HepG2 (cell line): ENCODE measurements around the gene NUTF2. TPM values are rescaled to one million over a fixed set of nuclear protein-coding genes. Genes with fewer than 3 reads are reported as not detected.

ENCODE experiments used
- ARID2 ChIP-seq: sonication (generic); formaldehyde crosslinking; IDR thresholded peaks from 2 replicates; pipeline ENCODE4 v1.8.1; 2022; ENCODE audit warnings: mild to moderate bottlenecking, missing genetic modification reagents, borderline replicate concordance
- BORCS8-MEF2B ChIP-seq: sonication (generic); formaldehyde crosslinking; IDR thresholded peaks from 2 replicates; pipeline ENCODE4 v1.8.0; 2022; ENCODE audit warnings: mild to moderate bottlenecking, missing genetic modification reagents
- DMAP1 ChIP-seq: IDR thresholded peaks from 2 replicates; pipeline ENCODE4 v1.6.1; 2016
- FOXO1 ChIP-seq: sonication (generic); formaldehyde crosslinking; IDR thresholded peaks from 2 replicates; pipeline ENCODE4 v1.4.0; 2020; ENCODE audit warnings: missing genetic modification reagents
- HNF4G ChIP-seq, 2 experiments: sonication (generic) in 1 of 2; formaldehyde crosslinking in 1 of 2; IDR thresholded peaks; 2 replicates each; pipeline versions ENCODE4 v1.4.0 to v1.6.1; 2011 to 2020; ENCODE audit warnings: borderline replicate concordance in 2 of 2, low read depth in 2 of 2, mild to moderate bottlenecking in 2 of 2, low read length in 1 of 2, missing genetic modification reagents in 1 of 2, moderate library complexity in 1 of 2
- IRX3 ChIP-seq: sonication (generic); formaldehyde crosslinking; IDR thresholded peaks from 2 replicates; pipeline ENCODE4 v1.8.1; 2023; ENCODE audit warnings: mild to moderate bottlenecking, low read depth, missing genetic modification reagents, borderline replicate concordance
- ISX ChIP-seq: sonication (generic); formaldehyde crosslinking; conservative IDR thresholded peaks from 2 replicates; pipeline ENCODE4 v1.5.0; 2020; ENCODE audit warnings: missing genetic modification reagents
- KDM6A ChIP-seq: IDR thresholded peaks from 2 replicates; pipeline ENCODE4 v1.6.1; 2016; ENCODE audit warnings: low read depth
- MAZ ChIP-seq, 2 experiments: sonication (generic) in 1 of 2; formaldehyde crosslinking in 1 of 2; IDR thresholded peaks; 2 replicates each; pipeline versions ENCODE4 v1.5.0 to v1.6.1; 2012 to 2020; ENCODE audit warnings: low read depth in 2 of 2, mild to moderate bottlenecking in 2 of 2, borderline replicate concordance in 1 of 2, improper control_type of control experiment in 1 of 2, low read length in 1 of 2, missing genetic modification reagents in 1 of 2, moderate library complexity in 1 of 2
- NR2F2 ChIP-seq: IDR thresholded peaks from 2 replicates; pipeline ENCODE4 v1.6.1; 2012; ENCODE audit warnings: low read depth, inconsistent platforms, borderline replicate concordance
- RAD51 ChIP-seq: fragments of 450-650 bp; IDR thresholded peaks from 2 replicates; pipeline ENCODE4 v1.6.1; 2016; ENCODE audit warnings: borderline replicate concordance
- REL ChIP-seq: sonication (generic); formaldehyde crosslinking; conservative IDR thresholded peaks from 2 replicates; pipeline ENCODE4 v1.8.0; 2022; ENCODE audit warnings: mild to moderate bottlenecking, missing genetic modification reagents, moderate library complexity
- RFXANK ChIP-seq: IDR thresholded peaks from 2 replicates; pipeline ENCODE4 v1.6.1; 2016
- RNF2 ChIP-seq: fragments of 450-650 bp; conservative IDR thresholded peaks from 2 replicates; pipeline ENCODE4 v1.6.1; 2016; ENCODE audit warnings: low read depth
- SAFB2 ChIP-seq: sonication (generic); formaldehyde crosslinking; IDR thresholded peaks from 2 replicates; pipeline ENCODE4 v1.5.1; 2020; ENCODE audit warnings: missing genetic modification reagents, low read depth, mild to moderate bottlenecking, borderline replicate concordance
- ZBTB7B ChIP-seq: sonication (generic); formaldehyde crosslinking; IDR thresholded peaks from 2 replicates; pipeline ENCODE4 v1.4.0; 2020; ENCODE audit warnings: missing genetic modification reagents
- ZKSCAN5 ChIP-seq: sonication (generic); formaldehyde crosslinking; IDR thresholded peaks from 2 replicates; pipeline ENCODE4 v1.5.1; 2020; ENCODE audit warnings: mild to moderate bottlenecking, missing genetic modification reagents
- ZNF256 ChIP-seq: sonication (generic); formaldehyde crosslinking; conservative IDR thresholded peaks from 2 replicates; pipeline ENCODE4 v1.4.0; 2020; ENCODE audit warnings: missing genetic modification reagents
- ZNF317 ChIP-seq: sonication (generic); formaldehyde crosslinking; IDR thresholded peaks from 2 replicates; pipeline ENCODE4 v1.5.0; 2020; ENCODE audit warnings: mild to moderate bottlenecking, missing genetic modification reagents
- ZNF326 ChIP-seq: sonication (generic); formaldehyde crosslinking; IDR thresholded peaks from 2 replicates; pipeline ENCODE4 v1.4.0; 2020; ENCODE audit warnings: missing genetic modification reagents, borderline replicate concordance
- ZNF446 ChIP-seq: sonication (generic); formaldehyde crosslinking; IDR thresholded peaks from 2 replicates; pipeline ENCODE4 v1.5.0; 2020; ENCODE audit warnings: mild to moderate bottlenecking, missing genetic modification reagents
- ZNF598 ChIP-seq: sonication (generic); formaldehyde crosslinking; IDR thresholded peaks from 2 replicates; pipeline ENCODE4 v1.5.1; 2020; ENCODE audit warnings: mild to moderate bottlenecking, missing genetic modification reagents, borderline replicate concordance
- ZSCAN20 ChIP-seq: sonication (generic); formaldehyde crosslinking; IDR thresholded peaks from 2 replicates; pipeline ENCODE4 v1.4.0; 2020; ENCODE audit warnings: missing genetic modification reagents, mild to moderate bottlenecking, borderline replicate concordance
- polyA plus RNA-seq, 8 experiments: library from polyadenylated mRNA; depleted of rRNA in 3 of 8; stranded (reverse) in 7 of 8; unstranded in 1 of 8; fragments of >200 nt; fragmentation: Illumina TruSeq in 4 of 8; extraction: Trizol in 4 of 8; gene quantifications; 2 replicates each; pipeline versions ENCODE4 v1.2.1 to v1.2.3, GENCODE V29; 2011 to 2016; ENCODE audit warnings: low read depth in 4 of 8, missing spikeins in 1 of 8, mixed read lengths in 1 of 8; ENCODE audit not compliant: insufficient read depth in 1 of 8
- total RNA-seq, 5 experiments: library from RNA; depleted of rRNA; stranded (reverse); fragments of >200 nt; fragmentation: Illumina TruSeq; extraction: Trizol; gene quantifications; 2 replicates each; pipeline ENCODE4 v1.2.3, GENCODE V29; 2016; ENCODE audit warnings: low read depth in 1 of 5
- TF ChIP-seq, protein P1 (sequence below): sonication (generic); formaldehyde crosslinking; IDR thresholded peaks from 2 replicates; pipeline ENCODE4 v1.5.0; 2020; ENCODE audit warnings: mild to moderate bottlenecking, missing genetic modification reagents, borderline replicate concordance
- TF ChIP-seq, protein P2 (sequence below): sonication (generic); formaldehyde crosslinking; IDR thresholded peaks from 2 replicates; pipeline ENCODE4 v1.4.0; 2020; ENCODE audit warnings: missing genetic modification reagents; ENCODE audit errors: not compliant biosample characterization
- TF ChIP-seq, protein P3 (sequence below): IDR thresholded peaks from 2 replicates; pipeline ENCODE4 v1.6.1; 2016; ENCODE audit warnings: missing compliant biosample characterization, missing genetic modification reagents, borderline replicate concordance

The NUTF2 gene
- total and polyA plus RNA-seq, 2 of the 13 experiments (the other 11 are each of a cell fraction or from before 2014, with no cell fraction given) = 168 to 214 TPM

DNA sequence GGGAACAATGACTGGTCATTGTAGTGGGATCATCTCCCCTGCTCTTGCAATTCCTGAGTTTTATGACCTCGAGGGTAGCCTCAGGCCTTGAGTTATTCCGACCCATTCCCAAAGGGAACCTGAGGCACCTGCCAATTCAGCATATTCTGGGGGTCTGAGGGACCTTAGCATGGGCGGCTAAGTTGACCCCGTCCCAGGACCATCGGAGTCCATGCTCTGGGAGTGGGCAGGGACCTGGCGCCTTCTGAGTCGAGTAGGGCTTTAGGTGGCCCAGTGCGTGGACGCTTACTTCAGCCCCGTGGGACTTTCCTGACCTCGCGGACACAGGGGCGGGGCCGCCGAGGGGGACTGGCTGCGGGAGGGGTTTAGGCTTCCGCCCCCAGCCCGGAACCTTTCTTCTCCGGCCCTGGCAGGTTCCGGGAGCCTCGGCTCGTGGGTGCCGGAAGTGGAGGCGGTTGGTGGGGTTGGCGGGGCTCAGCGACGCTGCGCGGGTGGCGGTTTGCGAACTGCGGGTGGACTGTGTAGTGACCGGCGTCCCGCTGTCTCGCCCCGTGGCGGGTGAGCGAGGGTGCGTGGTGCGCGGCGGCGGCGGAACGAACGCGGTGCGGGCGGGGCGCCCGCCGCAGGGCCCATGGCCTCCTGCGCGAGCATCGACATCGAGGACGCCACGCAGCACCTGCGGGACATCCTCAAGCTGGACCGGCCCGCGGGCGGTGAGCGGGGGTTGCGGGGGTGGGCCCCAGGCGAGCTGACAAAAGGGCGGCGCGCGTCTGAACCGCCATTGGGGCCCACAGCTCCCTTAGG, 26.1 kb downstream of the NUTF2 start, which contains the start of gene EDC4 (continued):
- TF ChIP-seq, protein P1, sequence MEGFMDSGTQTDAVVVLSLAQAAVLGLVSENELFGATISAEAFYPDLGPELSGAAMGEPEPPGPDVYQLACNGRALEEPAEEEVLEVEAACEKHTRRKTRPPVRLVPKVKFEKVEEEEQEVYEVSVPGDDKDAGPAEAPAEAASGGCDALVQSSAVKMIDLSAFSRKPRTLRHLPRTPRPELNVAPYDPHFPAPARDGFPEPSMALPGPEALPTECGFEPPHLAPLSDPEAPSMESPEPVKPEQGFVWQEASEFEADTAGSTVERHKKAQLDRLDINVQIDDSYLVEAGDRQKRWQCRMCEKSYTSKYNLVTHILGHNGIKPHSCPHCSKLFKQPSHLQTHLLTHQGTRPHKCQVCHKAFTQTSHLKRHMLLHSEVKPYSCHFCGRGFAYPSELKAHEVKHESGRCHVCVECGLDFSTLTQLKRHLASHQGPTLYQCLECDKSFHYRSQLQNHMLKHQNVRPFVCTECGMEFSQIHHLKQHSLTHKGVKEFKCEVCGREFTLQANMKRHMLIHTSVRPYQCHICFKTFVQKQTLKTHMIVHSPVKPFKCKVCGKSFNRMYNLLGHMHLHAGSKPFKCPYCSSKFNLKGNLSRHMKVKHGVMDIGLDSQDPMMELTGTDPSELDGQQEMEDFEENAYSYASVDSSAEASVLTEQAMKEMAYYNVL (CRISPR knock-in tag) = 0 out of 2 replicates have a peak, but pooled peaks have one; percentile 33
- TF ChIP-seq NR2F2 = peak; percentile 68; the same call in 1 of the 2 replicates
- TF ChIP-seq ZNF446 = peak; percentile 81; the same call in 1 of the 2 replicates
- peak; percentile 97 for TF ChIP-seq MAZ (IDR thresholded peaks at IDR 0.05; ENCODE audit: borderline replicate concordance, low read depth, low read length)
- TF ChIP-seq MAZ (CRISPR knock-in tag; IDR thresholded peaks at IDR 0.05; ENCODE audit: low read depth) = peak; percentile 99
- peak; percentile 67; the same call in 1 of the 2 replicates for TF ChIP-seq ZNF256 (CRISPR knock-in tag)
- no peak for TF ChIP-seq IRX3 (CRISPR knock-in tag)
- TF ChIP-seq, protein P2, sequence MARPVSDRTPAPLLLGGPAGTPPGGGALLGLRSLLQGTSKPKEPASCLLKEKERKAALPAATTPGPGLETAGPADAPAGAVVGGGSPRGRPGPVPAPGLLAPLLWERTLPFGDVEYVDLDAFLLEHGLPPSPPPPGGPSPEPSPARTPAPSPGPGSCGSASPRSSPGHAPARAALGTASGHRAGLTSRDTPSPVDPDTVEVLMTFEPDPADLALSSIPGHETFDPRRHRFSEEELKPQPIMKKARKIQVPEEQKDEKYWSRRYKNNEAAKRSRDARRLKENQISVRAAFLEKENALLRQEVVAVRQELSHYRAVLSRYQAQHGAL (CRISPR knock-in tag) = no peak
- TF ChIP-seq ZBTB7B (CRISPR knock-in tag) = peak; percentile 86
- TF ChIP-seq, protein P3, sequence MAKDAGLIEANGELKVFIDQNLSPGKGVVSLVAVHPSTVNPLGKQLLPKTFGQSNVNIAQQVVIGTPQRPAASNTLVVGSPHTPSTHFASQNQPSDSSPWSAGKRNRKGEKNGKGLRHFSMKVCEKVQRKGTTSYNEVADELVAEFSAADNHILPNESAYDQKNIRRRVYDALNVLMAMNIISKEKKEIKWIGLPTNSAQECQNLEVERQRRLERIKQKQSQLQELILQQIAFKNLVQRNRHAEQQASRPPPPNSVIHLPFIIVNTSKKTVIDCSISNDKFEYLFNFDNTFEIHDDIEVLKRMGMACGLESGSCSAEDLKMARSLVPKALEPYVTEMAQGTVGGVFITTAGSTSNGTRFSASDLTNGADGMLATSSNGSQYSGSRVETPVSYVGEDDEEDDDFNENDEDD (CRISPR knock-in tag) = peak; percentile 77
- 0 out of 2 replicates have a peak, but pooled peaks have one; percentile 44 for TF ChIP-seq ZKSCAN5 (CRISPR knock-in tag)
- TF ChIP-seq RFXANK (CRISPR knock-in tag) = 0 out of 2 replicates have a peak, but pooled peaks have one; percentile 30
- TF ChIP-seq ISX (CRISPR knock-in tag) = no peak
- no peak for TF ChIP-seq HNF4G (IDR thresholded peaks at IDR 0.05; ENCODE audit: borderline replicate concordance, low read depth, low read length)
- peak; percentile 67 for TF ChIP-seq HNF4G (CRISPR knock-in tag; IDR thresholded peaks at IDR 0.05; ENCODE audit: borderline replicate concordance, low read depth)
- peak; percentile 89 for TF ChIP-seq BORCS8-MEF2B (CRISPR knock-in tag)
- no peak for TF ChIP-seq ZNF317 (CRISPR knock-in tag)
- TF ChIP-seq ZNF598 (CRISPR knock-in tag) = peak; percentile 68; the same call in 1 of the 2 replicates
- TF ChIP-seq KDM6A = peak; percentile 28; the same call in 1 of the 2 replicates
- no peak for TF ChIP-seq RNF2
- TF ChIP-seq RAD51 = no peak
- TF ChIP-seq ZNF326 = no peak; the same call in 1 of the 2 replicates
- TF ChIP-seq DMAP1 (CRISPR knock-in tag) = peak; percentile 93
- peak; percentile 68; the same call in 1 of the 2 replicates for TF ChIP-seq ZSCAN20 (CRISPR knock-in tag)
- peak; percentile 75 for TF ChIP-seq FOXO1 (CRISPR knock-in tag)
- peak; percentile 86 for TF ChIP-seq SAFB2 (CRISPR knock-in tag)
- peak; percentile 48; the same call in 1 of the 2 replicates for TF ChIP-seq REL (CRISPR knock-in tag)
- no peak for TF ChIP-seq ARID2 (CRISPR knock-in tag)
